Urothelium cell line (cell line): ENCODE data around the gene RPS19.
A peak's percentile ranks its signal among the peaks of the same experiment; 100 is the strongest.

ENCODE experiments used
- DNase-seq: peaks from one replicate; pipeline ENCODE4 v3.0.0; 2011; ENCODE audit warnings: low spot score, mixed read lengths
- FAIRE-seq: peaks from 2 replicates; lab custom pipeline; 2011; peaks lifted over from hg19 to GRCh38; lab: Jason Lieb, UNC

Gene RPS19

DNA sequence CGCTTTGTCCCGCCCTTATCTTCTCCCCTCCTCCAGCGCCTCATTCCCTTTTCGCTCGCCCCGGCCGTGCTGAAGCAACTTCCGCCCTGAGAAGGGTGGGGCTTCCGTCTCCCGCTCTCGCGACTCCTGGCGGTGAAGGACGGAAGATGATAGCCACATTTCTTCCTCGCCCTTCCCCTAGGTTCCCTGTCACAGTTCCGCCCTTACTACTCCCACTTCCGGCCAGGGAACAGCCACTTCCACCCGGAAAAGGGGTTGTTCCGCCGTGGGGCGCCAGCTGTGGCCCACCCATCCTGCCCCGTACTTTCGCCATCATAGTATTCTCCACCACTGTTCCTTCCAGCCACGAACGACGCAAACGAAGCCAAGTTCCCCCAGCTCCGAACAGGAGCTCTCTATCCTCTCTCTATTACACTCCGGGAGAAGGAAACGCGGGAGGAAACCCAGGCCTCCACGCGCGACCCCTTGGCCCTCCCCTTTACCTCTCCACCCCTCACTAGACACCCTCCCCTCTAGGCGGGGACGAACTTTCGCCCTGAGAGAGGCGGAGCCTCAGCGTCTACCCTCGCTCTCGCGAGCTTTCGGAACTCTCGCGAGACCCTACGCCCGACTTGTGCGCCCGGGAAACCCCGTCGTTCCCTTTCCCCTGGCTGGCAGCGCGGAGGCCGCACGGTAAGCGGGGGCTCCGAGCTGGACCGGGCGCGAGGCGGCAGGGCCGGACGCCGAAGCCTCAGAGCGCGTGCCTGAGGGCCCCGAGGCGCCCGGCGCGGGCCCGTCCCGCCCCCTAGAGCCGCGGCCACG lies at the start of gene RPS19:
Gene RPS19, plus strand, starts transcription at position 638 of the 801 bp plus-strand sequence. CDS start 520 bp downstream, outside the sequence.
- FAIRE-seq (peak; percentile 46), DNase-seq (peak; percentile 96)

DNA sequence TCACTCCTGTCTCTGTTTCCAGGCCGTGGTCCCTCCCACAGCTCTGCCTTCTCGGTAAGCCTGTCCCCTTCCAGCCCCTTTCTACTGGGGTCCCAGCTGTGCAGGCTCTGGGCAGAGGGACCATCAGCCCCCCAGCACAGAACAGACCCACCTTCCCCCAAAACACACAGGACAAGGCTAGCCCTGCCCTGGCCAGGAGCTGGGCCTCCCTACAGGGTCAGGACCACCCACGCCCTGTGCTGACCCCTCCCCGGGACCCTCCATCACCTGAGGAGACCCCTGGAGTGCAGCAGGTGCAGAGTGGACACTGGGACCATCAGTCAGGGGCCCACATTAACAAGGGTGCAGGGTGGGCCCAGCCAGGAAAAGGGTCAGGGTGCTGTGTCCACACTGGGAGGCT lies 49.8 kb upstream of the RPS19 start:
- DNase-seq (no peak), FAIRE-seq (no peak)

DNA sequence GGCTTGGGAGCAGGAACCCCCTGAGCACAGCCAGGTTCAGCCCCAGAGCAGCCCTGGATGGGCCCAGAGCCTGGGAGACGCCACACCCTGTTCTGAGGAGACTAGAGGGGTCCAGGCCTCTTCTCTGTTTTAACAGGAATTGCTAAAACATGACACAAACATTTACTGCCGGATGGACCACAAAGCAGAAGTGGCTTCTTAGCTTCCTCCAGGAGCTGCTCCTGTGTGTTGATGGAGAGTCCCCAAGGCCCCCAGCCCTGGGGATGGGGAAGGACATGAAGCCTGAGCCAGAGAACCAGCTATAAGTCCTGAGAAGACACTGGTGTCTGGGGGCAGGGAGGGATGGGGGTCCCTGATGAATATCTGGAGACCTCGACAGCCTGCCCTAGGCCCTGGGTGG lies 49.0 kb upstream of the RPS19 start:
- DNase-seq (no peak), FAIRE-seq (no peak)

DNA sequence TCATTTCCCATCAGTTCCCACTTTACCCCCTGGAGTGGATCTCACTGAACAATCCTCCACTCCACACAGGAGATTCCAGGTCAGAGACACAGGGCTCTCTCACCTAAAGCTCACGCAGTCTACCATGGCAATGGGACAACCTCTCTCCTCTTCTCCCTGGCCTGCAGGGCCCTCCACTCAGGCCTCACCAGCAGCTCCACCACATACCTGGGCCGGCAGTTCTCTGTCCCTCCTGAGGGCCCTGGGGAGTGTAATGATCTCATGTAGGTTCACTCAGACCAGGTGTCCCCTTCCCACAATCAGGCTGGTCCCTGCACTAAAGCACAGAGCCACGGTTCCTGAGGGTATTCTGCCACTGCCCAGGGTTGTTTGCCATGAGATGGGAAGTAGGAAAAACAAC lies 48.1 kb upstream of the RPS19 start:
- no peak for FAIRE-seq
- no peak for DNase-seq

DNA sequence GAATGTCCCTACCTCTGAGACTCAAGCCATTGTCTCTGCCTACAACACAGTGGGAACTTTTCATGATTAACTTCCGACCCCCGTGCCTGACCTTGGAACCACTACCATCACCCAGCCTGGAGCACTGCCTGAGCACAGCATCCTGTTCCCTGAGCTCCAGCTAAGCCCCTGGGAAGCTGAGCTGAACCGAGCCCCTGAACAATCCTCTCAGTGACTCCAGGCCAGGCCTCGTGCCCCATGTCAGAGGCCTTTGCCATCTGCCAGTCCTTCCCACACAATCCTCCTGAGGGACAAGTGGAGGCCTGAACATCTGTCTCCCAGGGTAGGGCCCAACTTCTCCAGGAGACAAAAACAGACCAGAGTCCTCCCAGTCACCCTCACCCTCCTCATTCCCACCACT lies 46.1 kb upstream of the RPS19 start:
- DNase-seq = no peak
- no peak for FAIRE-seq

DNA sequence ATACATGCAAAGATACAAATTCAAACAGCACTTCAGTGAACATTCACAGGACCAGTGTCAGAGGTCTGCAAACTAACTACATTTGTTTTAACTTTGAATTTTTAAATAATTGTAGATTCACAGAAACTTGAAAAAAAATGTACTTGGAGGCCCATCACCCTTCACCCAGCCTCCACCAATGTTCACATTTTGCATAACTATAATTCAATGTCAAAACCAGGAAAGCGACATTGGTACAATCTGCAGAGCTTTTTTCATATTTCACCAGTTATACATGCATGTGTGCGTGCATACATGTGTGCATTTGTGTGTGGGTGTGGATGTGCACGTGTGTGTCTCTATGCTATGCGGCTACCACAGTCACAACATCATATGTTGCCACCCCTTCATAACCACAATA lies 44.8 kb upstream of the RPS19 start:
- FAIRE-seq (no peak), DNase-seq (no peak)

DNA sequence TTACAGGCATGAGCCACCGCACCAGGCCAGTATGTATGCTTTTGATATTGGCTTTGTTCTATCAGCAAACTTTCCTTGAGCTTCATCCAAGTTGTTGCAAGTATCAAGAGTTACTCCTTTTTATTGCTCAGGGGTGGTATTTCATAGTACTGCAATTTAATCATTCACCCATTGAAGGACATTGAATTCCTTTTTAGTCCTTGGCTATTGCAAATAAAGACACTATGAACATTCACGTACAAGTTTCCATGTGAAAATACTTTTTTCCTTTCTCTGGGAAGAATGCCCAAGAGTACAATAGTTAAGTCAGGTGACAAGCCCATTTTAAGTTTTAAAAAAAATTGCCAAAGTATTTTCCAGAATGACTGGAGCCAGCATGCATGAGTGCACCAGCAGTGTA lies 43.3 kb upstream of the RPS19 start:
- FAIRE-seq = no peak
- no peak for DNase-seq

DNA sequence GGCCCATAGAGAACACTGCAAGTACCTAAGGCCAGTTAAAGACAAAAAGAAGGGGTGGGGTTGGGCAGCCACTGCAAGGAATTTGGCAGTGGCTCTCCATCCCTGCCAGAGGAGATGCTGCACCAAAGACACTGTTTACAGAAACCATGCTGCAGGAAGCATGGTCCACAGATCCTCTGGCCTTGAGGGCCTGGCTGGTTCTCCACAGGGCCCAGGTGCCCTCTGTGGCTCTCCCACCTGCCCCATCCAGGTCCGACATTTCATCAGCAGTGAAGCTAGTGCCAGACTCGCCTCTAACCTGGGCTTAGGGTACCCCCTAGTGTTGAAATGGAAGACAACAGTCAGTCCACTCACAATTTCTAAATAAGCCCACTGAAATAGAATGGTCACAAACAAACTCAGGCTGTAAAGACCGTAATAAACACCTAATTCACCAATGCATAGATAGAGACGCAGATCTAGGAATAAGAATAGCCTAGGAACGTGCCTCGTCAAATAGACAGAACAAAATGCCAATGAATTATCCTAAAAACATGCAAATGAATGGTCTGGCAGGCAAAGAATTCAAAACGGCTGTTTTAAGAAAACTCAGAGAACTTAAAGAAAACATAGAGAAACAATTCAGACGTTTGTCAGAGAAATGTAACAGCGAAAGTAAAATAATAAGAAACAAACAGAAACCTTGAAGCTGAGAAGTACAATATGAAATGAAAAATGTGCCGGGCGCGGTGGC lies 38.9 kb upstream of the RPS19 start:
- no peak for FAIRE-seq
- DNase-seq = peak; percentile 70

DNA sequence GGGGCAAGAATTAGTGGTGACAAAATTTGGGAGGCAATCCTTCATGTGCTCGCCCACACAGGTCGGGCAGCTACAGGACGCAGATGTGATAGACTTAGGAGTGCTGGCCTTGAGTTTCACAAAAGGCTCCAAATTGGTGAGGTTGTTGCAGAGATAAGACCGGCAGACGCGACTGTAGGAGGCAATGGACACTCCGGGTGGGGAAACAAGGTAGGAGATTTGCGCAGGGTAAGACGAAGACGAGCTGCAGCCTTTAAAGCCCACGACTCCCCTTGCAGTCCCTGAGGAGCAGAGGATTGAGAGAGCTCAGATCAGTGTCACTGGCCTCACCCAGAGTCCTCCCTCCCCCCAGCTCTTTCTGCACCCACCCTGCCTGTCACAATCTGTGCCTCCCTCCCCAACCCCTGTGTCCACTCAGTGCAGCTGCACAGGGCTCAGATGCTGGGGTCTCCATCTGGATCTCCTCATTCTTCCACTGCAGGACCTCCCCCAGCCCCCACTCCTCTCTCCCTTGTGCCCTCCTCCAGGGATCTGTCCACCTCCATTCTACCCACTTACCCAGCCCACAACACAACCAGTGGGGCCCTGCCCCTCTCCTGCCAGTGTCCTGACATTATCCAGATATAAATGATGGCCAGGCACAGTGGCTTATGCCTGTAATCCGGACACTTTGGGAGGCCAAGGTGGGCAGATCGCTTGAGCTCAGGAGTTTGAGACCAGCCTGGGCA lies 21.9 kb upstream of the RPS19 start:
- FAIRE-seq = no peak
- DNase-seq = no peak

DNA sequence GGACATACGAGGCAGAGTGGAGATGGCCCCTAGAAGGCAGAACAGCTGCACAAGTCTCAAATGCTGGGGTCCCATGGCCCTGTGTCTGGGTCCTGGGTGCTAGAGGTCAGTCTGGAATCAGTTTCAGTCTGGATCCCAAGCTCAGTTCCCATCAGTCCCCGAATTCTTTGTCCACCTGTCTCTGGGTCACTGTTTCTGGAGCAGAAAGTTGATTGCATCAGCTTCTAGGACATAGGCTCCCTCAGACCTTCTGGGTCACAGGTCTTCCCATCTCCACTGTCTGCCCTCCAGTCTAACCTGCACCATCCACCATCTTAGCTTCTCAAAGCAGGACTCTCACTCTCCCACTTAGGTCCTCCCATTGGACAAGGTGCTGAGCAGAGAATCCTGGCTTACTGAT lies 20.8 kb upstream of the RPS19 start:
- no peak for DNase-seq
- no peak for FAIRE-seq

DNA sequence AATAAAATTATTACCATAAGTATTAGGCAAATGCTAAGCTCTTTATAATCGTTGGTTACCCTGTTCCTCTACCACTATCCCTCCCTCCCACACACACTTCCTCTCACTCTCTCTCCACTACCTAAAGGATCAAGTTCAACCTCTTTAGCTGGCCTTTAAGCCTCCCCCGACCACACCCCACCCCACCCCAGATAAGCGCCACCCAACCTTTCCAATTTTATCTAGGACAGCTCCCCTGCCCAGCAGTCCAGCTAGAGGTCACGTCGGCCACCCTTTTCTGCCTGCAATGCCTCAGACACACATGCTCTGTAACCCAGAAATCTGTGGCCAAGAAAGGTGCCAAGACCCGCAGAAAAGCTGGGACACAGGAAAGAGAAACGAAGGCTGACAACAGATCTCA lies 16.7 kb upstream of the RPS19 start:
- DNase-seq = peak; percentile 1
- FAIRE-seq = no peak

DNA sequence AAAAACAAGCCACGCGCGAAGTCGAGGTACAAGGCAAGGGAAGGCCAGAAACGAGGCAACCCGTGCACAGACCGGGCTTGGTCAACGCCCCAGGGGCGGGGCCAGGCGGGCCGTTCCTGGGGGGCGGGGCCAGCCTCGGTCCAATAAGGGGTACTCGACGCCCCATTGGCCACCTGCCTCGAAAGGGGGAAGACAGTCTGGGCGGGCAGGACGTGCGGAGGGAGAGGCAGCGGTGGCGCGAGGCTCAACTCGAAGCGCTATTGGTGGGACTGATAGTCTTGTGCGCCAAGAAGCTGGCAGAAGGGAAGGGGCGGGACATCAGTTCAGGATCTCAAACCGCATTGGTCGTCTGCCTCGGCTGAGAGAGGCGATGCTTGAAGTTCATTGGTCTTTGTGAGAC lies 15.5 kb upstream of the RPS19 start, which contains the start of gene LYPD4:
Gene LYPD4, minus strand, starts transcription at position 83 of the 400 bp plus-strand sequence. CDS start 5,398 bp downstream, outside the sequence.
- FAIRE-seq = no peak
- DNase-seq = peak; percentile 1

DNA sequence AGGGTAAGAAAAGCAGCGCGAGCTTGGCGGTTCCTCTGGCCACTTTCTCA lies 15.2 kb upstream of the RPS19 start, which contains the start of gene DMRTC2:
Gene DMRTC2, plus strand, starts transcription at position 42 of the 50 bp plus-strand sequence. CDS start 2,387 bp downstream, outside the sequence.
- no peak for FAIRE-seq

DNA sequence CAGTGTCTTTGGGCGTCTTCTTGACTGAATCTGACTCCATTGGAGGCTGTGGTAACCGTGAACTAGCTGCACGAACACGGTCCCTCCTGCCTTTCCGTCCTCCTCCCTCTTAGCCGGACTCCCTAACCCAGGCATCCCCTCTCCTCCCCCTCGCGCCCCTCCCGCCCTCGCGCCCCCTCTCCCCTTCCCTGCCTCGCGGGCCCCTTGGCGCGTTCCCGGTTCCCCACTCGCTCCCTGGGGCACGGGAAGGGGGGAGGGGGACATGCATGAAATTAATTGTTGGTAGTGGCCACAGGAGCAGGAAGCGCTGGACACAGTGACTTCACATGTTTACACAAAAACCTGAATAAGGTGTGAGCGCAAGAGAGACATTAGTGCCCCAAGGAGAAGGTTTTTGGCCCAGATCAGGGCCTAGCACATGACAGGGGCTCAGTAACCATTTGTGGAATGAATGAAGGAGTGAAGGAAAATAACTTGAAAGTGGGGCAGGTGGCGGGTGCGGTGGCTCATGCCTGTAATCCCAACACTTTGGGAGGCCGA lies 14.9 kb upstream of the RPS19 start:
- no peak for FAIRE-seq
- peak; percentile 2 for DNase-seq

More for the DNA sequence above, 15.2 kb upstream of the RPS19 start, which contains the start of gene DMRTC2:
- DNase-seq = no peak

DNA sequence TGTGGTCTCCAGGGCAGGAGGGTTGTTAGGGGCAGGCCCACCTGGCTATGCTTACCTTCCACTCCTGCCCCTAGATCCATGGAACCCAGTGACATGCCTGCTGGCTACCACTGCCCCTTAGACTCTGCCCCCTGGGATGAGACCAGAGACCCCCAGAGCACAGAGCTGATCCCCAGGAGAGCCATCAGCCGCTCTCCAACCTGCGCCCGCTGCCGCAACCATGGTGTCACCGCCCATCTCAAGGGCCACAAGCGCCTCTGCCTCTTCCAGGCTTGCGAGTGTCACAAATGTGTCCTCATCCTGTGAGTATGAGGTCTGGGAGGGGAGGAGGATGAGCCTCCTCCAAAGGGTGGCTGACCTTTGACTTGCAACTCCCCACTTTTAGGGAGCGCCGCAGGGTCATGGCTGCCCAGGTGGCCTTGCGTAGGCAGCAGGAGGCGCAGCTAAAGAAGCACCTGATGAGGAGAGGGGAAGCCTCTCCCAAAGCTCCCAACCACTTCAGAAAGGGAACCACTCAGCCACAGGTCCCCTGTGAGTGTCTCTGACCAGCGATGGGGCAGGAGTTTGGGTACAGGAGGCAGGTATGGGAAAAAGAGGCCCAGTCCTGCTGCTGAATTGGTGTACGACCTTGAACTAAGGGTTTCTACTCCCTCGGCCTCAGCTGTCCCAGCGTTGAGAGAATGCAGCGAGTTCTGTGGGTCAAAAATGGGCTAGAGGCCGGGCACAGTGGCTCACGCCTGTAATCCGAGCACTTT lies 12.5 kb upstream of the RPS19 start:
- FAIRE-seq (no peak), DNase-seq (peak; percentile 2)

DNA sequence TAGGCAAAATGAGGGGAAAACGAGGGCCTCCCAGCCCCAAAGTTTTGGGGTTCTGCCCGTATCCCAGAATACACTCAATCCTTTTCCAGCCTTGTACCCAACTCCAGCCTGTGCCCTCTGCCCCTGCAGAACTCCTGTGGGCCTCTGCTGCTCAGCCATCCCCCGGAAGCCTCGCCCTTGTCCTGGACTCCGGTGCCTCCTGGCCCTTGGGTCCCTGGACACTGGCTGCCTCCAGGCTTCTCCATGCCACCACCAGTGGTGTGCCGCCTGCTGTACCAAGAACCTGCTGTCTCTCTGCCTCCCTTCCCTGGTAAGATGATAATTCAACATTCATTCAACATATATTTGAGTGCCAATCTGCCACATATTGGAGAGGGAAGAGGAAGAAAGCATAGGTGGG lies 11.4 kb upstream of the RPS19 start:
- DNase-seq (no peak), FAIRE-seq (no peak)

DNA sequence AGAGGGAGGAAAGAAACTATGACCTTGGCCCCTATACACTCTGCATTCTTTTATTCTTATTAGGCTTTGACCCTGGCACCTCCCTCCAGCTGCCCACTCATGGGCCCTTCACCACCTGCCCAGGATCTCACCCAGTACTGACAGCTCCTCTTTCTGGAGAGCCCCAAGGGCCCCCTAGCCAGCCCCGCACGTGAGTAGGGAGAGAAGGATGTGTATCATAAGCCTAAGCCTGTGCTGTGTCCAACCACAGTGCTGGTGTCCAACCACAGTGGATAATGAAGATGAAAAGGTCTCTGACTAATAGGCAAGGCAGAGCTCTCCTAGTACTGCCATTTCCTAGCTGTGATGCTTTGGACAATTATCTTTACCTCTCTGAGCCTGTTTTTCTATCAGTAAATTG lies 11.0 kb upstream of the RPS19 start:
- FAIRE-seq (no peak), DNase-seq (no peak)

DNA sequence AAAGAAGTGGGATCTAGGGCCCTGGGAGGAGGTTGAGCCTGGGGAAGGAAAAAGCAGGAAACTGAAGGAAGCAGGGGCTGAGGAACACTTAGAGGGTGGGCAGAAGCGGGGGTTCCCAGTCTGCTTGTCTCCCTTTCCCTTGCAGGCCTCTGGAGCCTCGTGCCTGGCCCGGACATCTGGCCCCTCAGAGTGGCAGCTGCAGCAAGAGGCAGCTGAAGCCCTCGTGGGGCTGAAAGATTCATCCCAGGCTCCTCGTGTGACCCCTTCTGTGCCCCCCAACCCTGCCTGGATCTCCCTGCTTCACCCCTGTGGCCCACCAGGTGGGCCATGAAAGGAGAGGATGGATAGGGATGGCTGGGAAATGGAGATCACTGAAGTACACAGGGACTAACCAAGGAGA lies 9.7 kb upstream of the RPS19 start:
- FAIRE-seq = no peak
- DNase-seq = no peak

DNA sequence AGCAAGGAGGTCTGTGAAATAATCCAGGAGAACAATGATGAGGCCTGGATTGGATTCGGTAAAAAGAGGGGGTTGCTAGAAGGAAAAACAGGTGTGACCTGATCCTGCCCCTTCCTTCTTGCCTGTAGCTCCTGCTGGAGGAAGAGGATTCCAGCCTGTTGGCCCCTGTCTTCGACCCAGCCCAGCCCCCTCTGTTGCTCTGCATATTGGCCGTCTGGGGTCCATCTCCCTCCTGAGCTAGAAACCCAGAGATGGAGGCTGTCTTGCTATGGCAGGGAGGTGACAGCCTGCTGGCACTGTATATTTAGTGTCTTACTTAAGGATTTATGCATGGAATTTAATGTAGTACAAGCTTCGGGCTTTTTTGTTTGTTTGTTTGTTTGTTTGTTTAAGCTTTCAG lies 8.6 kb upstream of the RPS19 start:
- FAIRE-seq = no peak

DNA sequence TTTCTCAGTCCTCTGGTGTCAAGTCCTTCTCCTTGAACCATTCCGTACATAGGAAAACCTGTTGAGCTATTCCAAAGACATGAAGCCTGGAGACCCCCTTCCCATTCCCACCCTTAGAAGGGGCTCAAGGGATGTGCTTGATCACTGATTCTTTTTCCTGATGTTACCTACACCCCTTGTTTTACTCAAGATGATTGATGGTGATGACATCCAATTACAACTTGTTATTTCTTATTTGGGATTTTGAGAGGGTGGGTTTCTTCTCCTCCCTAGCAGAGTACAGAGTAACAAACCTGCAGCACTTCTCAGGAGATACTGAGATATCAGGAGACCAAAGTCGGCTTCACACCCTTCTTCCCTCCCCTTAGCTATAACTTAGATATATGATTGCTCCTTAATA lies 6.7 kb upstream of the RPS19 start:
- FAIRE-seq (no peak), DNase-seq (no peak)

More for the DNA sequence above, 8.6 kb upstream of the RPS19 start:
- DNase-seq = no peak

DNA sequence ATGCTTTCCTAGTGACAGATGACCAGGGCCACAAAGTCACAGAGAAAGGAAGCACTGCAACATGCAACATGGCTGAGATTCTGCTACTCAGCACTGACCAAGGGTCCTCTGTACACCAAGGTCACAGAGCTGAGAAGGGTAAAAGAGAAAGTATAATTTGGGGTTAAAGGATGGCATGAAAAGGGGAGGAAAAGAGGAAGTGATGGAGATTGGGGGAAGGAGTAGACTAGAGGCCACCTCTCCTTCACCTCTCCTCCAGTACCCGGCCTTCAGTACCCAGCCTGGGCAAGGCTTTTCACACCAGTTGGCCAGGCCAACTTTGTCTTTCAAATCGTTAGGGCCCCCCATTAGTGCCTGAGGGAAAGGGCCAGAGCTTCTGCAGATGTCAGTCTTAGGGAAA lies 6.3 kb upstream of the RPS19 start:
- FAIRE-seq (peak; percentile 32), DNase-seq (no peak)
